T-helper 17 cell (primary cell): ENCODE data around the gene GNG5. TPM values are rescaled to one million over a fixed set of nuclear protein-coding genes. Genes with fewer than 3 reads are reported as not detected.
"Not testable (repeated sequence)": the region's sequence is repeated elsewhere in the genome, so short reads cannot be mapped to it uniquely, and the experiment has no call there.

Experiments used
- ATAC-seq: fragments of 150-1000 bp; cut with Tn5 transposase; 2 replicates; pipeline ENCODE4 v1.10.0; 2021; ENCODE audit warnings: mild to moderate bottlenecking, moderate library complexity
- DNase-seq, 3 donors: peaks; one replicate each; pipeline versions ENCODE4 v3.0.0 to v3.0.0-alpha.2; 2020 to 2021
- H3K9me3 ChIP-seq: one replicate; pipeline ENCODE4 v1.7.0; 2013; ENCODE audit warnings: low read length, mild to moderate bottlenecking; ENCODE audit not compliant: control insufficient read depth, poor library complexity, severe bottlenecking
- H3K27ac Mint-ChIP-seq: one replicate; pipeline ENCODE4 v1.8.0; 2022; ENCODE audit warnings: mild to moderate bottlenecking, moderate library complexity, mixed read lengths
- H3K27me3 Mint-ChIP-seq: one replicate; pipeline ENCODE4 v1.8.0; 2022; ENCODE audit warnings: mixed read lengths
- H3K36me3 Mint-ChIP-seq: one replicate; pipeline ENCODE4 v1.8.0; 2022; ENCODE audit warnings: low read depth, mixed read lengths
- H3K4me1 Mint-ChIP-seq: one replicate; pipeline ENCODE4 v1.8.0; 2022; ENCODE audit warnings: mild to moderate bottlenecking, mixed read lengths
- H3K4me3 Mint-ChIP-seq: one replicate; pipeline ENCODE4 v1.8.0; 2022; ENCODE audit warnings: mild to moderate bottlenecking, moderate library complexity, mixed read lengths
- total RNA-seq, 4 donors: library from RNA in 2 of 4; stranded (reverse) in 2 of 4; gene quantifications; one replicate each; pipeline ENCODE4 v1.2.3 and lab custom pipeline; 2022 to 2026

GNG5 gene
- total RNA-seq, 2 donors from 2014 or later: 27.6 to 34.8 TPM

DNA sequence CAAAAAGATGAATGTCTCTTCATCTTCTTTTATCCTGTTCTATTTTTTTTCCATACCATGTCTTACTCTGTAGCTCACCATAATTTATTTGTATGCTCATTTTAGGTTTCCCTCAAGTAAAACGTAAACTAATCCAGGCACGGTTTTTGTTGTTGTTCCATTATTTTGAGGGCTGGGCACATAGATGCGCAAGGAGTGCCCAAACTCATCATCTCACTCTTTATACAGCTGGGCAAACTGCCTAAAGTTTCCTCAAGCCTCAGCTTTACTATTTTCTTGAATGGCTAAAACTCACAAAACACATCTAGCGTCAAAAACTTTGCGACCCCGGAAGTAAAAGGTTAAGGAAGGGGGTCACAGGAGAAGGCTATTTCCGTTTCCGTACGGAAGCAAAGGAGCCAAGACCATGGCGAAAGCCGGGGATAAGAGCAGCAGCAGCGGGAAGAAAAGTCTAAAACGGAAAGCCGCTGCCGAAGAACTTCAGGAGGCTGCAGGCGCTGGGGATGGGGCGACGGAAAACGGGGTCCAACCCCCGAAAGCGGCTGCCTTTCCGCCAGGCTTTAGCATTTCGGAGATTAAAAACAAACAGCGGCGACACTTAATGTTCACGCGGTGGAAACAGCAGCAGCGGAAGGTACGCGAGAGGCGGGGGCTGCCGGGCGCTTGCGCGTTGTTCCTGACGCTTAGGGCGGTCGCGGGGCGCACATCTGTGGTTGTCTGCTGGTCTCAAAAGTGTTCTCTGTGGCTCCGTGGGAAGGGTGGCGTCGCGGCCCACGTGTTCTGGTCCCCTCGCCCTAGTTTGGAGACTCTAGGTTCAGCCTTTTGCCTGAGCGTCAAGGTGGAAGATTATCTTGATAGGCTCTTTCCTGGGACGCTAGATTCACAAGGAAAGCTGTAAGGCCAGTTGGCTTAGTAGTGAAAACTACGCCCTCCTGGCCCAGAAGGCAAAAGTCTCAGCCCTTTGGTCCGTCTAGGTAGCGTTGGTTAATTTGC, 27.2 kb downstream of the GNG5 start, which contains the start of gene RPF1:
Gene RPF1, plus strand, starts transcription at position 391 of the 993 bp plus-strand sequence. Its CDS starts 16 bp downstream, at position 407.
- peak within 1 kb of the TSS; percentile 95 for H3K4me3 Mint-ChIP-seq
- peak; percentile 97 for ATAC-seq
- DNase-seq: peak; percentile 63 to 73 (median 66)
- H3K27me3 Mint-ChIP-seq: peaks cover 16% of the 10 kb centered on the region
- H3K27ac Mint-ChIP-seq: peak within 1 kb of the TSS; percentile 94
- no peaks in the 10 kb centered on the region for H3K9me3 ChIP-seq
- peaks cover 32% of the 10 kb centered on the region for H3K4me1 Mint-ChIP-seq
- H3K36me3 Mint-ChIP-seq: peaks cover 10% of the 10 kb centered on the region

DNA sequence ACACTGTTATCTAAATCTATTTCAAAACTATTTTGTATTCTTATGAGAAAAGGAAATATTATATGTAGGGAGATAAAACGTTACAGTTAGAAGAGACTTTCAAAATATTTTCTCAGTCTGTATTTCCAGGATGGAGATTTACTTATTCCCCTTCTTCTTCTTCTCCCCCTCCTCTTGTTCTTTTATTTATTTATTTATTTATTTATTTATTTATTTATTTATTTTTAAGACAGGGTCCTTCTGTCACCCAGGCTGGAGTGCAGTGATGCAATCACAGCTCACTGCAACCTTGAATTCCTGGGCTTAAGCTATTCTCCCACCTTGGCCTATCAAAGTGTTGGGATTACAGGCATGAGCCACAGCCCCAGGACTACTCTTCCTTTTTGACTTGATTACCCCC, 30.2 kb downstream of the GNG5 start:
- H3K4me1 Mint-ChIP-seq: peaks cover 15% of the 10 kb centered on the region
- DNase-seq (no peak), ATAC-seq (no peak)
- H3K4me3 Mint-ChIP-seq: no peak overlapping the region
- H3K27me3 Mint-ChIP-seq: peaks cover 43% of the 10 kb centered on the region
- peaks cover 5% of the 10 kb centered on the region for H3K36me3 Mint-ChIP-seq
- no peak overlapping the region for H3K27ac Mint-ChIP-seq
- H3K9me3 ChIP-seq: no peaks in the 10 kb centered on the region

DNA sequence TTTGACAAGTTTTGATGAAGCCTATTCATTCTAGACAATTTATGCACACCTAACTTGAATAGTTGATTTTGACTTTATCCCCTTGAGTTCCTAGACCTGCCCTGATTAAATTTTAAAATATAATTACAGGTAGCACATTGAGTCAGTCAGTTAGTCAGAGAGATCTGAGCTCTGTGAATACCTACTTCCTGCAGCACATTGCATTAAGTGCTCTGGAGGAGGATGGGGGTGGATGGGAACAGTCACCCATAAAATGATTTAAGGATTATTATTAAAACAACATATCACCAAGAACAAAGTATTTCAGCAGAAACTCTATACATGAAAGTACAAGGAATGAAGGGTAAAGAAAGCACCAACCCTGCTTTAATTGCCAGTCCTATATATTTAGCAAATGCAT, 39.1 kb downstream of the GNG5 start:
- no peak for ATAC-seq
- Mint-ChIP-seq H3K27ac (no peak overlapping the region), H3K36me3 (peaks cover 2% of the 10 kb centered on the region), H3K4me3 (no peak overlapping the region), H3K27me3 (peaks cover 66% of the 10 kb centered on the region), H3K4me1 (no peaks in the 10 kb centered on the region)
- H3K9me3 ChIP-seq: peaks cover 2% of the 10 kb centered on the region
- DNase-seq: no peak

DNA sequence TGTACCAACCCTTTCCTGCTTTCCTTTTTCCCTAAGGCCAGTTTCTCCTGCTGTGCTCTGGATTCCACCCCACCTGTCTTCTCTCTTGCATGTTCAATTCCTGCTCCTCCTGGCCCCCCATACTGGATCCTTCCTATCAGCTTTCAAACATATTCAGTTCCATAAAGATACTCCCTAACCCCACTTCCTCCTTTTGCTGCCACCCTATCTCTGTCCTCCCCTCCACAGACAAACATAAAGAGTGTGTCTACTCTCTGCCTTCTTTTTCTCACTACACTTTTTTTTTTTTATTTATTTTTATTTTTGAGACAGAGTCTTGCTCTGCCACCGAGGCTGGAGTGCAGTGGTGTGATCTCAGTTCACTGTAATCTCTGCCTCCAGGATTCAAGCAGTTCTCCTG, 44.3 kb downstream of the GNG5 start:
- H3K27me3 Mint-ChIP-seq: peaks cover 40% of the 10 kb centered on the region
- no peaks in the 10 kb centered on the region for H3K4me1 Mint-ChIP-seq
- ATAC-seq (no peak), DNase-seq (no peak)
- H3K36me3 Mint-ChIP-seq: peaks cover 3% of the 10 kb centered on the region
- no peak overlapping the region for H3K27ac Mint-ChIP-seq
- H3K9me3 ChIP-seq: no peaks in the 10 kb centered on the region
- H3K4me3 Mint-ChIP-seq: no peak overlapping the region

DNA sequence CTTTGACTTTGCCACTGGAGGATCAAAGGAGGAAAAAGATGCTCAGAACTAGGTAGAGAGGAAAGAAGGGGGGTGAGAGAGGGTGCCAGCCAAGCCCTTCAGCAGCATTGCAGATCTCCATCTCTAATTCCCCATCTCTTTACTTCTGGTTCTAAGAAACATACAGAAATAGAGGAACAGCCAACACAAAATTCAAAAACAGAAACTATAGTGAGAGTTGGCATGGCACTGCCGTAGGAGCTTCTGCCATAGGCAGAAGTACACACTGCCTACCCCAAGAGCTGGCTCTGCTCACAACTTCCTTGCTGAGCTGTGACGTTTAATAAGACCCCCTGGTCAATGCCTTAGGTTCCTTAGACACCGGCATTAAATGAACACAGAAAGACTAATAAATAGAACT, 53.9 kb downstream of the GNG5 start:
- H3K4me1 Mint-ChIP-seq: peaks cover 2% of the 10 kb centered on the region
- H3K9me3 ChIP-seq: no peaks in the 10 kb centered on the region
- H3K4me3 Mint-ChIP-seq: no peak overlapping the region
- no peaks in the 10 kb centered on the region for H3K36me3 Mint-ChIP-seq
- H3K27me3 Mint-ChIP-seq: peaks cover 25% of the 10 kb centered on the region
- DNase-seq: no peak
- no peak overlapping the region for H3K27ac Mint-ChIP-seq
- ATAC-seq: no peak

DNA sequence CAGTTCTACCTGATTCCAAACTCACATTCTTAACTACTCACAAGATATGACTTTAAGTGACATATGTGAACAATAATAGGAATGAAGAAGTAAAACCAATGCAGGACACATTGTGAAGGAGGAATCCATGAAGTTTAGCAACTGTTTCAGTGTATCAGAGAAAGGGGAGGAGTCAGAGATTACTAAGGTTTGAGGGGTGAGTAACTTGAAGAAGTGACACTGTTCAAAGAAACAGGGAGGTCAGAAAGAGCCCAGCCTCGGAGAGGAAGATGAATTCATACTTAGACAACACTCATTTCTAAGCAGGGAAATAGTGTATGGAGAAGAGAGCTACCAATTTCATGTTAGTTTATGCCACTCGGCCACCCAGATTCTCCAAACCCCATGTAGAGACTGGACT, 55.5 kb downstream of the GNG5 start:
- H3K9me3 ChIP-seq: no peaks in the 10 kb centered on the region
- Mint-ChIP-seq H3K4me3 (no peak overlapping the region), H3K27ac (no peak overlapping the region), H3K4me1 (peaks cover 2% of the 10 kb centered on the region), H3K36me3 (no peaks in the 10 kb centered on the region), H3K27me3 (peaks cover 20% of the 10 kb centered on the region)
- no peak for DNase-seq
- ATAC-seq: no peak

DNA sequence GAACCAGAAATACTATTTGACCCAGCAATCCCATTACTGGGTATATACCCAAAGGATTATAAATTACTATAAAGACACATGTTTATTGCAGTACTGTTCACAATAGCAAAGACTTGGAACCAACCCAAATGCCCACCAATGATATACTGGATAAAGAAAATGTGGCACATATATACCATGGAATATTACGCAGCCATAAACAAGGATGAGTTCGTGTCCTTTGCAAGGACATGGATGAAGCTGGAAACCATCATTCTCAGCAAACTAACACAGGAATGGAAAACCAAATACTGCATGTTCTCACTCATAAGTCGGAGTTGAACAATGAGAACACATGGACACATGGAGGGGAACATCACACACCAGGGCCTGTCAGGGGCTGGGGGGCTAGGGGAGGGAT, 57.7 kb downstream of the GNG5 start:
- DNase-seq, H3K27ac Mint-ChIP-seq, H3K4me3 Mint-ChIP-seq, ATAC-seq, H3K9me3 ChIP-seq, H3K4me1 Mint-ChIP-seq, H3K36me3 Mint-ChIP-seq: not testable (repeated sequence)
- H3K27me3 Mint-ChIP-seq: peaks cover 13% of the 10 kb centered on the region

Other genes with a start within 250 kb of the GNG5 start
- not detected for gene SAMD13, start 204.9 kb downstream of the GNG5 start, total RNA-seq
- not detected for gene DNASE2B, start 108.1 kb downstream of the GNG5 start, total RNA-seq
- gene RPF1, start 27.3 kb downstream of the GNG5 start, total RNA-seq: 10 to 100 TPM; 41.0 to 52.7 TPM
- gene SPATA1, start 195 bp downstream of the GNG5 start, total RNA-seq: 1 to 10 TPM in 1 of 2 donors, not detected in 1; 1.2 TPM
- gene CTBS, start 67.9 kb upstream of the GNG5 start, total RNA-seq: 10 to 100 TPM; 11.7 to 15.0 TPM
- gene SSX2IP, start 183.9 kb upstream of the GNG5 start, total RNA-seq: 10 to 100 TPM in 1 of 2 donors, 1 to 10 TPM in 1; 6.6 to 17.2 TPM